Fibroblast of skin of left quadriceps (primary cell): Measurements from ENCODE around the gene ARHGEF28.

ENCODE experiments used
- DNase-seq, 2 experiments: peaks; one replicate each; pipeline ENCODE4 v3.0.0-alpha.2; 2013; ENCODE audit warnings: low read depth in 2 of 2

The ARHGEF28 gene

DNA sequence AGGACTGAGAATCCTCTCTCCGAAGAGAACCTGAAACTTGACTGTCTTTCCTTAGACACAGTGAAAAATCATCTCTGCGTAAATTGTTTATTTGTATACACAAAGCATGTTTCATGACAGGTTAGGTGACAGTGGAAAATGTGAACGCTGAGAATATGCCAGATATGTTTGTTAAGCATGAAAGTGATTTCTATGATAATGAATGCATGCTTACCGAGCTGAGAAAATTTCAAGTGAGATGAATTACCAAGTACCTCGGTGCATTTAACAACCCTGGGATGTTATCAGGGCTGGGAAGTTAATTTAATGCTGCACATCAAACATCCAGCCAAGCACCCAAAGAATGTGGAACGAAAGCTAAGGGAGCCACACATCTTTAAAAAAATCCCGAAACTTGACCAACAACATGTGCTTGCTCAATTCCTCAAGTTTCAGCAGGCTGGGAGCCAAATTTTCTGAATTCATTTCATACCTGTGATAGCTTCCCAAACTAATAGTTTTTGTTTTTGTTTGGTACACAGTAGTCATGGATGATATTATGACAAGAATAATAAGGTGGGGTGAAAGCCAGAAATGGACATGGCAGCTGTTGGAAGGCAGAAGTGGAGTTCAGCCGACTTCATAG is 336.9 kb downstream of the ARHGEF28 start:
- DNase-seq: peak; percentile 43 to 57

DNA sequence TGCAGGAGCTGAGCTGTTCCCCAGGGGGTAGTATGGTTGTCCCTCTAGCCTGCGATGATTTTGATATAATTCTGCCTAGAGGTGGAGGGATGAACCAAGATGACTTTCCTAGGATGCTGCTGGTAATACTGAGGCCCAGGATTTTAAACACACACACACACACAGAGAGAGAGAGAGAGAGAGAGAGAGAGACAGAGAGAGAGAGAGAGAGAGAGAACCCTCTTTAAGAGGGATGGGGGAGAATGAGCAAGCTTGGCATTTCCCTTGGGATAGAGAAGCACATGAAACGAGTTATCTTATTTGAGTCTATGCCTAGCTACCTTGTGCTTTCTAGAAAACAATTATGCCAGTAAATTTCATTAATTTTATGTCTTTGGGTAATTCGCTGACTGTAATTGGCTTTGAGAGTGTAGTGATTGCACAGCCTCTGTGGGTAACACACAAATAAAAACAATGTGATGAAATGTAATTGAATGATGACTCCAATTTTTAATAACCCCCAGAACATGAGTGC is 338.4 kb downstream of the ARHGEF28 start:
- no peak for DNase-seq

DNA sequence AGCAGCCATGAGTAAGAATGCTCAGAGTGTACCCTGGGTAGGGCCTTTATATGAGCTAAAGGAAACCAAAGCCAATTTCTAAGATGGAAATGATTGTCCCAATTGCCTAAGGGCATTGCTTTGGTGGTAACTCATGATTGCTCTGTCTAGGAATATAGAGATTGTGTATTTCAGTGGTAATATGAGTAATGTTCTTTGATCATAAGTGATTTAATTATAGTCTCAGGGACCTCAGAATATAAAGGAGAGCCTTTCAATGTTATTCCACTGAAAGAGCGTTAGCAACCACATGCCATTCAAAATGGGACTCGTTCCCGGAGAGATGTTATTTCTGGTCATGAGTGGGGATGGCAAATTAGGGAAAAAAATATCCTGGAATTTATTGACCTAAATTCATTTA is 340.5 kb downstream of the ARHGEF28 start:
- no peak for DNase-seq

DNA sequence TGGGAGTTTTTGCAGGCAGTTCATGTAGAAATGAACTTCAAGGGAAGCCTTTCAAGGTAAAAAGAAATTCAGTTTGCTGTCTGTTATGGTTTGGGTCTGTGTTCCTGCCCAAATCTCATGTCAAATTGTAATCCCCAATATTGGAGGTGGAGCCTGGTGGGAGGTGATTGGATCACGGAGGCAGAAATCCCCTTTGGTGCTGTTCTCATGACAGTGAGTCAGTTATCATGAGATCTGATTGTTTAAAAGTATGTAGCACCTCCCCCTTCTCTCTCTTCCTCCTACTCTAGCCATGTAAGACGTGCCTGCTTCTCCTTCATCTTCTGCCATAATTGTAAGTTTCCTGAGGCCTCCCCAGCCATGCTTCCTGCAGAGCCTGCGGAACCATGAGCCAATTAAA is 341.4 kb downstream of the ARHGEF28 start:
- no peak for DNase-seq

DNA sequence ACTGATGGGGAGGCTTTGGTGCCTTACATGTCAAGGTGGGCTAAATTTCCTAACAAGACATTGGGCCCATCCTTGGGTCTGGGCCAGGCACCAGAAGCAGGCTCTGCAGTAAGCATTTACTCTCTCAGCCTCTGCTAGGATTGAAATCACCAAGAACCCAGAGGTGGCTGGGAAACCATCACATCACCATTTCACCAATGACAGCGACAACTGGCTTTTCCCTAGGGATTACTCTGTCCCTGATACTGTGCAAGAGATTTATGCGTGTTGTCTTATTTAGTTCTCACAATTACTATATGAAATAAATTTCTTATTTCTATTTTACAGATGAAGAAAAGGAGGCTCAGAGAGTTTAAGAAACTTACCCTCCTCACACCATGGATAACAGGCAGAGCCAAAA is 342.2 kb downstream of the ARHGEF28 start:
- no peak for DNase-seq

DNA sequence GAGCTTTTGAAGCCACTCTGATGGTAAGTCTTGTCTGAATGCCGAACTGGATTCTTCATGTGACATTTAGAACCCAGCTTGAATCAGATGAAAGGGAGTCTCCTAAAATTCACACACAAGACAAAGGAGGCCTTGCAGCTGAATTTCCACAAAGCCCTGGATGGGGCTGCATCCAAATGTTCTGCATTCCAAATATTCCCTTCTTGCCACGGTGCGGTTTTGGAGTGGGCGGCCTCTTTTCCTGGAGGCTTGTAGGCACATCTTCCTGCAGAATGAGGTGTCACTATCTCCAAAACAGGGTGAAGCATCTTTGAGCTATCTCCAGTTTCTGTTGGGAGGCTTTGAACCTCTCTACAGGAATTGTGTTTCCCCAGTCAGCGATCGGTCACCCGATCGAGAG is 342.7 kb downstream of the ARHGEF28 start:
- DNase-seq: no peak

DNA sequence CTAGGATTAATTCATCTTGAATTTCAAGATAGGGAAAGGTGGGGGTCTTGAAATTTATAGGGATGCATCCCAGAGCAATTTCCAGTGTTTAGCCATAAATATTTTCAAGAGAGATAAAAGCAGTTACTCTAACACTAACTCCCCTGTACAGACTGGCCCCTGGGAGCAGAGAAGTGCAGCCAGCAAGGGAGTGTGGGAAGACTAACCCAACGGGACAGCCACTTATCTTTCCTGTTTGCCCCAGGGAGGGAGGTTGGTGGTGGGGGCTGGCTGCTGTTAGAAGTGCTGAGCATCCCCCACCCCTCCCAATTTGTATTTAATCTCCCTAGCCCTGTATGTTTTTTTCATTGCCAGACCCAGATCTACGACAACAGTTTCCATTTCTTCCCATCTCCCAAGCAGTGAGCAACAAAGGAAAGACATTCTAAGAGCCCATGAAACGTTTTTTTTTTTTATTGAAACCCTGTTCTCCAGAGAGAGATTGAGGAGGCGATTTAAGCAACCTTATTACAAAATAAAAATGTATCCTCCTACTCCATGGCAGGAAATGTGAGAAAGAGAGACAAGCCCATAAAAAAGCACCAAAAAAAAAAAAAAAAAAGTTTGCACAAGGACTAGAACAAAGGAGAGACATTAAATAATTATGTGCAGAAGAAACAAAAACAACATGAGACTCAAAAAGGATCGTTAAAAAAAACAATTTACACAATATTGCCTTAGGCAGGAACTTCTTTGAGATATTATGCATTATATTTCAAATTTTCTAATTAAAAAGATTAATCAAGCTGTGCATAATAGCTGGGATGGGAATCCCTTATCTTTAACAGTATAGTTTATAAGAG is 343.4 kb downstream of the ARHGEF28 start:
- DNase-seq: no peak

DNA sequence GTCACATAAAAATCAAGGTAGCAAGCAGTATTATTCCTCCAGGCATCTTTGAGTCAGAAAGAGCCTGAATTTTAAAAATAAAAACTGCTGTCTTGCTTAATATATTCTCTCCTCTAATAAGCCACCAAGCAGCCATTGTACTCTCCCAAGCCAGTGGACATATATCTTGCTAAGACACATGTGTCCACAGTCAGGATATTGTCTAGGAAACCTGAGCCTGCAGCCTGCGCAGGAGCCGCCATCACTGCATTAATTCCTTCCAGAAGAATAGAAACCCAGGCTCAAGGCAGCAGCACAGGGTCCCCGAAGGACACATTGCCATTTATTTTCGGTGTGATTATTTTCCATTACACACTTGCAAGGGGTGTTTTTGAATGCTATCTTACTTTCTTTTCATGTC is 345.3 kb downstream of the ARHGEF28 start:
- no peak for DNase-seq

DNA sequence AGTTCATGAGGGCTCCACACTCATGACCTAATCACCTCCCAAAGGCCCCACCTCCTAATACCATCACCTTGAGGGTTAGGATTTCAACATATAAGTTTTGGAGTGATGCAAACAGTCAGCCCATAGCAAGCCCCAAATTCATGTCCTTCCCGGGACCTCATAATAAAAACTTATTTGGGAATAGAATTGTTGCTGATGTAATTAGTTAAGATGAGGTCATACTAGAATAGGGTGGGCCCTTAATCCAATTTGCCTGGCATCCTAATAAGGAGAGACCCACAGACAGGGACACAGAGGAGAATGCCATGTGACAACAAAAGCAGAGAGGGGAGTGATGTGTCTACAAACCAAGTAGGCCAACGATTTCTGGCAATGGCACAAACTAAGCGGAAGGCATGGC is 347.1 kb downstream of the ARHGEF28 start:
- no peak for DNase-seq

DNA sequence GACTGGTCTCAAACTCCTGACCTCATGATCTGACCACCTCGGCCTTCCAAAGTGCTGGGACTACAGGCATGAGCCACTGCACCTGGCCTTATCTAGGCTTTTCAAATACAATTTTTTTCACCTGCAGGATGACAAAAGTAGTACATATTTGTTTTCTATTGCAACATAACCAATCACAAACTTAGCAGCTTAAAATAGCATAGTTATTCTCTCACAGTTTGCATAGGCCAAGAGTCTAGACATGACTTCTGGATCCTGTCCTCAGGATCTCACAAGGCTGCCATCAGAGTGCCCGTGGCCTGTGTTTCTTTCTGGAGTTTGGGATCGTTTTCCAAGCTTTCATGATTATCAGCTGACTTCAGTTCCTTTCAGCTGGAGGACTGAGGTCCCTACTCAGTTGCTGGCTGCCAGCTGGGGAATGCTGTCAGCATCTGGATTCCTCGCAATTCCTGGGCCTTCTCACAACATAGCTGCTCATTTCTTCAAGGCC is 348.9 kb downstream of the ARHGEF28 start:
- no peak for DNase-seq

DNA sequence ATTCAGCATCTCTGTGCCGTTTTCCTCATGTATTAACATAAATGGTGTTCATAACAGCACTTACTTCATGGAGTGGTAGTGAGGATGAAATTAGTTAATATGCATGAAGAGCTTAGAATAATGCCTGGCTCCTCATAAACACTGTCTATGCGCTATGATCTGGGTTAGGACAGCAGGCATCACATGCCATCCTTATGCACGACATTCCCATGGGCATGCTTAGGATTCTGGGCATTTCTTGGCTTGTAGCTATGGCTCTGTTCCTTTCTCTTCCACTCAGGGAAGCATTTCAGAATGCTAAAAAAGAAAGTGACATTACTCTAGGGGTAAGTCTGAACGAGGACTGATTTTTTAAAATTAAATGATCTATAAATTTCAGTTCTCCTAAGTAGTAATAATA is 349.8 kb downstream of the ARHGEF28 start:
- no peak for DNase-seq

DNA sequence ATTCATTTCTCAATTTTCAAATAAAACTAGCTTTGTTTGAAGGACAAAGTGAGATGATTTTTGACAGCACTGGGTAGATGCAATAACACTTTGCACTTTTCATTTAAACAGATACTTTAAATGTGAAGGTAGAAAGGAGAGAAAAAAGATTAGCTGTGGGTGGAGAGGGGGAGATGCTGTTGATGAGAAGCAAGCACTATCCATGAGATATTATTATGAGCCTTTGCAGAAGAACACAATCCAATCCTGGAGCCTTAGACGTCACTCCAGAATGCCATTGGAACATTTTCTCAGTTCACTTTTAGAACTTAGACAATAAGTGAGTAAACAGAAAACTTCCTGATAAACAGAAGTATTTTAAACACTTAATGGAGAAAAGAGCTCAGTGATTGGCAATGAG is 351.1 kb downstream of the ARHGEF28 start:
- no peak for DNase-seq

DNA sequence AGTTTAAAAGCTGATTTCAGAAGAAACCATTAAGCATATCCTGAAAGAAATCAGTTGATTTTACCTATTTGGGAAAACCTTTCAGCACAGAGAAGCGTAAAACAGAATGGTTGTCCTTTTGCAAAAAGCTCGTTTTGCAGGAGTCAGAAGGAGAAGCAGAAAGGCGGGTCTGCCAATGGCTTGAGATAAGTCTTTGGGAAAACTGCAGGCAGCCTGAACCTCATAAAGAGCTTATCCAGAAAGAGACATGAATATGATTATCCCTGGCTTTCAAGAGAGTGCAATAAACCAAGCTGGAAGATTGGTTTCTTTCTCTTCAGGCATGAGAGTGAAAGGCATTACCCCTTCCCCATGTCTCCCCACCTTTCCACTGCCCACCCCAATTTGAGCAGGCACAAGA is 353.3 kb downstream of the ARHGEF28 start:
- no peak for DNase-seq

DNA sequence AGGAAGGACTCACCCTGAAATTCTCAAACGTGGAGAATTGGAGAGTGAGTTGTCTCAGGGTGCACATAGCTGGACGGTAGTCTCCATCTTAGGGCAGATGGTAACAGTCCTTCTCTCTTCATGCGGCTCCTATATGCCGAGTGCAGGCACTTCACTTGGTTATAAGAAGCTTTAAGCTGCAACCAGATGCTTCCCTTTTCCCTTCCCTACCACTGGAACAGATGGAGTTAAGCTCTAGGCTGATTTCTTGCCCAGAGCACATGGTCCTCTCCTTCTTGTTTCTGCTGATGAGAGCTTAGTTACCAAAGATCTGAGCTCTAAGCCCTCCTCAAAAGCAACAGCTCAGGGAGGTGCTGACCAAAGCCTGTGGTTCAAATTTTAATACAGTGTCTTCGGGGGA is 355.7 kb downstream of the ARHGEF28 start:
- no peak for DNase-seq

DNA sequence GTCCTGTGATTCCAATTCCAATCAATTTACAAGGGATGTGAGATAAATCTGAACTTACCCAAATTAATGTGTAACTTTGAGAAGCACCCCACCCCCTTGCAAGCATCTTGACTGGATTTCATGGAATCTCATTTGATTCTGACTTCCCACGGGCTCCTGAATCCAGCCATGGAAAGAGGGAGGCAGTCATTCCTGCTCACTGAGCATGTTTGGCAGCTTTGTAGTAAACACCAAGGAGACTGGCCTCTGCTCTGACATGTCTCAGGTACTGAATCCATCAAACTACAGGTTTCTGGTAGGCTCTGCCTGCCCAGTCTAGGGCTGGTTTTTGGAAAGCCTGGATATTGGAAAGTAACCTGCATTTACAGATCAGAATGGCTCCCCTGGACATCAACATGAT is 357.6 kb downstream of the ARHGEF28 start:
- DNase-seq: no peak

DNA sequence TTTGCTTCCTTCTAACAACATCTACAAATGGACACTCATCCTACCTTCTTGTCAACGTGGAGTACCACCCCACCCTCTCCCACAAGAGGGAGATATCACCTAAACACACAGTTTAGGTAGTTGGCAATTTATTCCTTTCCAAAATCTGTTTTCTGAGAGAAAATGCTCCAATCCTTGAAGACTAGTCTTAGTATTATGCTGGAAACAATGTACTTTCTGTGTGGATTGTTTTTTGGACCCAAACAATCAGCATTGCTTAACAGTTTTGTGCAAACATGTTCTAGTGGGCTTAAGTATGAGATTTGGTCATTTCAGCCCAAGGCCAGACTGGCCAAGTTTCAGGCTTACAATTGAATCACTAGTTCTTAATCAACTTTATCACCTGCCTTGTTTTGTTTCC is 359.1 kb downstream of the ARHGEF28 start:
- DNase-seq: peak; percentile 11

DNA sequence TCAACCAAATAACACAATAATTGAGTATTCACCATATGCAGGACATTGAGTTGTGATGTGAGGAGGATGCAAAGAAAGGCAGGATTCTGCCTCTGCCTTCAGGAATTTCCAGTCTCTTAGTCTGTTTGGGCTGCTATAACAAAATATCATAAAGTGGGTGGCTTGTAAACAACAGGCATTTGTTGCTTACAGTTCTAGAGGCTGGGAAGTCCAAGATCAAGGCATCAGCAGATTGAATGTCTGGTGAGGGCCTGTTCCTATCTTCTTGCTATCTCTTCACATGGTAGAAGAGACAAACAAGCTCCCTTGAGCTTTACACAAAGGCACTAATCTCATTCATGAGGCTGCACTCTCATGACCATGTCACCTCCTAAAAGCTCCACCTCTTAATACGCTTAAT is 360.7 kb downstream of the ARHGEF28 start:
- no peak for DNase-seq

DNA sequence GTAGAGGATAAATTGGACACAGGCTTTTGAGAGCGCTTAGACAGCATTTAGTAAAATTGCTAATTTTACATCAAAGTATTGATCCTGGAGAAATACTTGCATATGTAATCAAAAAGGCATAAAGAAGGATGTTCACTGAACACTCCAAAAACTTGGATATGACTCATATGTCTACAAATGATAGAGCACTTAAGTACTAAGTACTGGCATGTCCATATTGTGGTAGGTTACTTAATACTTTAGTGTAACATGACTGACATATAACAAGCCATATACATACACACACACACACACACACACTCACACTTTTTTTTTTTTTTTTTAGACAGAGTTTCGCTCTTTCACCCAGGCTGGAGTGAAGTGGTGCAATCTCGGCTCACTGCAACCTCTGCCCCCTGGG is 361.9 kb downstream of the ARHGEF28 start:
- no peak for DNase-seq

DNA sequence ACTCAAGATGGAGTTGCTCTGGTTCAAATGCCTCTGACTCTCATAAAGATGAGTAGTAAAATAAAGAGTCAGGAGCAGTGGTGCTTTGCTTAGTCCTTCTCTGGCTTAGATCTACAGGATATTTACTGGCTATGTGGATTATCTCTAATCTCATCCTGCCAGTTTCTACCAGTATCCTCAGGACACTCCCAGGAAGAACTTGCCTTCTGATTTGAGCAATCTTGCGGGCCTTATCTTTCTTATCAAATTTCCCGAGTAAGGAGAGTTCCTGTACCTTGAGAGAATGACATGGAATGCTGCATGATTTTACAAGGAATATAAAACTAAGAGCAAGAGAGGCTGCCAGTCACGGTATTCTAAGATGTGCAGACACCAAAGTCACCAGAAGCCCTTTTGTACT is 364.0 kb downstream of the ARHGEF28 start:
- no peak for DNase-seq
